Neuron (in vitro differentiated cells): Measurements from ENCODE around the gene ERG.

Experiments used
- H2AFZ ChIP-seq: one replicate; pipeline ENCODE4 v1.6.1; 2013; ENCODE audit warnings: low read depth, mild to moderate bottlenecking, inconsistent platforms, low read length, moderate library complexity
- H3K27me3 ChIP-seq: one replicate; pipeline ENCODE4 v1.6.1; 2013; ENCODE audit warnings: low read length; ENCODE audit not compliant: insufficient read depth
- H3K36me3 ChIP-seq: one replicate; pipeline ENCODE4 v1.6.1; 2013; ENCODE audit warnings: low read length; ENCODE audit not compliant: insufficient read depth
- H3K4me1 ChIP-seq: one replicate; pipeline ENCODE4 v1.6.1; 2013; ENCODE audit warnings: low read length; ENCODE audit not compliant: insufficient read depth
- H3K4me3 ChIP-seq: 2 replicates; pipeline ENCODE4 v1.5.1; 2013; ENCODE audit warnings: mild to moderate bottlenecking, low read length, moderate library complexity
- H3K9me3 ChIP-seq: one replicate; pipeline ENCODE4 v1.6.1; 2013; ENCODE audit warnings: low read length

The ERG gene

DNA sequence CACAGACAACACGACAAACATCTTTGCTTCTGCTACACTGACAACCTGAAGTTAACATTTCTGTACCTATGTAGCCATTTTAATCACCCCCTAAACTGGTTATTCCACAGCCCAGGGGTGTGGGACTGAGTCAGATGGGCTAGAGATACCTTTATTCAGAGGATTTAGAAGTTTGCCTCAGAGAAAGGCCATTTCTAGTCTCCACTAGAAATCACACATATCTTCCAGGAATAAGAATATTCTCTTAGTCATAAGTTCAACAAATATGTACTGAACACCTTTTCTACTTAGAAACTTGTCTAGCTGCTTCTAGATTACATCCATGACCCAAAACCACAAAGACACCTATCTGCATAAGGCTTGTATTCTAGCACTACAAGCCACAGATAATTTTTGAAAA lies 38.8 kb downstream of the ERG start:
- Histone ChIP-seq H3K4me1 (peaks cover 13% of the 10 kb centered on the region), H2AFZ (no peak overlapping the region), H3K36me3 (no peaks in the 10 kb centered on the region), H3K9me3 (no peaks in the 10 kb centered on the region), H3K27me3 (no peaks in the 10 kb centered on the region), H3K4me3 (no peak overlapping the region)

DNA sequence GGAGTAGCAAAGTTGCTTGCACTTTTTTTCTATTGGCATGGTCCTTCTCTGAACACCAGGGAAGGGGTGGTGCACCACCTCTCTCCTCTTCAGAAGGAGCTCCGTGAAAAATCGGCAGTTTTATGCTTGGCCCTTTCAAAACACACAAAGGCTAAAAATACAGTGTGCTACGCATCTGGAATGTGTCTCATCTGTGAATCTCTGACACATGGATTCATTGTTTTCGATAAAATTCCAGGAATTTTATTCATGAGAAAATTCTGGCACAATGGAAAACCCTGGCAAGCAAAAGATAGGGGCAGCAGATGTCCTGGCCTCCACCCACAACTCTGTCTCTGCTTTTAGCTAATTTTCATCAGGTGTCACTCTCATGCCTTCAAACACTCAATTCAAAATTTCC lies 42.9 kb downstream of the ERG start:
- no peaks in the 10 kb centered on the region for H3K27me3 ChIP-seq
- H3K36me3 ChIP-seq, result no peaks in the 10 kb centered on the region
- no peaks in the 10 kb centered on the region for H3K9me3 ChIP-seq
- peaks cover 10% of the 10 kb centered on the region for H3K4me1 ChIP-seq
- H2AFZ ChIP-seq, result no peak overlapping the region
- H3K4me3 ChIP-seq, result no peak overlapping the region

DNA sequence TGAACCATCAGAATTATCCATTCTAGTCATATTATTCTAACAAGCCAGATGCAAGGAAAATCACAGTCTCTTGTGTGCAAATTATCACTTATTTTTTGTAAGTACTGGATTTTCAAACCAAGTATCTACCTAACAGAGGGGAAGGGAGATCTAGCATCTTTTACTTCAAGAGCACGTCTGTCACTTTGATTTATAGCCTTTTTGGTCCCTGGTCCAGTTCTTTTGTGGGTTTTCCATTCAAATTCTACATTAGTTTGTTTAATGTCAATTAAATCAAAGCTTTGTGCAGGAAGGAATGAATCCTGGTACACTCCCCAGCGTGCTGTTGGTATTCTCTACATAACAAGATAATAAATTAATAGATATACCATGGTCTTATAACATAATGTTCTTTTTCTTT lies 43.6 kb downstream of the ERG start:
- H3K4me1 ChIP-seq, result peaks cover 4% of the 10 kb centered on the region
- H3K4me3 ChIP-seq, result no peak overlapping the region
- no peak overlapping the region for H2AFZ ChIP-seq
- H3K9me3 ChIP-seq, result no peaks in the 10 kb centered on the region
- H3K27me3 ChIP-seq, result no peaks in the 10 kb centered on the region
- H3K36me3 ChIP-seq, result no peaks in the 10 kb centered on the region

DNA sequence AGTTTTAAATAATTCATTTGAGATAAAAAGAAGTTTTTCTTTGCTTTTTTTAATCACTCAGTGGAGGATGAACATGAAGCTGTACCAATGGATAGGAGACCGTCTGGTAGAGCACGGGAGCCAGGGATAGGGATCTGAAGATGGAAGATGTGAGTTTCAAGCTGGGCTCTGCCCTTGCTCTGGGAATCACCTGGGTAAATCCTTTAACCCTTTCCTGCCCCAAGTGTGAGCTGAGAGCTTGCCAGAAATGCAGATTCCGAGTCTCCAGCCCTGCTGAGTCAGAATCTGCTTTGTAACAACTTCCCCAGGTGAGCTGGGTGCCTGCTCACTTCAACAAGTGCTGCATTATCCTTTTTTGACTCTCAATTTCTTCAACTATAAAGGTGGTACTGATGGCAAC lies 44.1 kb downstream of the ERG start:
- Histone ChIP-seq H2AFZ (no peak overlapping the region), H3K9me3 (no peaks in the 10 kb centered on the region), H3K36me3 (no peaks in the 10 kb centered on the region), H3K4me3 (no peak overlapping the region), H3K4me1 (peaks cover 4% of the 10 kb centered on the region), H3K27me3 (no peaks in the 10 kb centered on the region)

DNA sequence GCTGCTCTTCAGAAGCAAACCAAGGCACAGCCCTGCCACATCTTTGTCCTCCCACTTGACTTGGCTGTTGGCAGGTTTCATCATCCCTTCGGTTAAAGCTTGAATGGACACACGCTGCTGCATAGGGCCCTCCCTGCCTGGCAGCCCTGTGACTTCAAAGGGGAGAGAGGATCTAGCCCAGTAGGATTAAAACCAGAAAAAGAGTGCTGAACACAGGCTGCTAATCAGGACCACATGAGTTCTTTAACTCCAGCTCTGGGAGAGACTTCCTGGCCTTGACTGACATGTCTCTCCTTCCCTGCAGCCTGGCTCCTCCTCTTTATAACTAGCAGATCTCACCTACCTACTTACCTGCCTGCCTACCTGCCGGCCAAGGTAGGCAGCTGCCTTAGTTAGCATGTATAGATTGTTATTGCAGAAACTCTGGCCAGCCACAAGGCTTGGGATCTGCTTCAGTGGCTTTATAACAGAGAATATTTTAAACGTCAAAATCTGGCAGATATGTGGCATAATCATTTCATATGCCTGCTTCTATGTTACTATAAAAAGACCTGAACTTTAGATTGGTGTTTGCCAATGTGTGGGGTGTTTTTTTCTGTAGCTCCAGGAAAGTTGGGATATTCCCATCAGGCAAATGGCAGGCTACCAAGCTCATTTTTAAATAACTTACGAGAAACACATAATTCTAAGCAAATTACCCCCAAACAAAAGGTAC lies 49.4 kb downstream of the ERG start:
- H3K9me3 ChIP-seq, result no peaks in the 10 kb centered on the region

DNA sequence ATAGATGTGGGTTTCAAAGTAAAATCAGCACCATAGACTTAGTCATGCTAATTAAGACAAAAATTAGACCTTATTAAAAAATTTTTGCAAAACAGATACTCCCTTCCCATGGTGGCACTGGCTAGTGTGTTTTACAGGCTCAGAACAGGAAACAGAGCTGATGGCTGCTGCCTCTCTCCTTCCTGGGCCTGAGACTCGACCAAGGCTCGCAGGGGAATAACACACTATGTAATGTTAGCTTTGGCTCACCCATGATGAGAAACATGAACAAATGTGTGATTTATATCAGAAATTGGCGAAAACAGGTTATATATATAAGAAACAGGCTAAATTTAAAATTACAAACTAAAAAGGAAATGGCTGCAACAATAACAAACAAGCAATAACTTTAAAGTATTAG lies 50.7 kb downstream of the ERG start:
- no peaks in the 10 kb centered on the region for H3K9me3 ChIP-seq
- no peaks in the 10 kb centered on the region for H3K27me3 ChIP-seq
- H3K4me3 ChIP-seq, result no peak overlapping the region
- peaks cover 8% of the 10 kb centered on the region for H3K4me1 ChIP-seq
- no peaks in the 10 kb centered on the region for H3K36me3 ChIP-seq
- H2AFZ ChIP-seq, result no peak overlapping the region

More for the DNA sequence above, 49.4 kb downstream of the ERG start:
- H3K27me3 ChIP-seq, result no peaks in the 10 kb centered on the region
- peaks cover 8% of the 10 kb centered on the region for H3K4me1 ChIP-seq
- H2AFZ ChIP-seq, result no peak overlapping the region
- H3K4me3 ChIP-seq, result no peak overlapping the region
- no peaks in the 10 kb centered on the region for H3K36me3 ChIP-seq

DNA sequence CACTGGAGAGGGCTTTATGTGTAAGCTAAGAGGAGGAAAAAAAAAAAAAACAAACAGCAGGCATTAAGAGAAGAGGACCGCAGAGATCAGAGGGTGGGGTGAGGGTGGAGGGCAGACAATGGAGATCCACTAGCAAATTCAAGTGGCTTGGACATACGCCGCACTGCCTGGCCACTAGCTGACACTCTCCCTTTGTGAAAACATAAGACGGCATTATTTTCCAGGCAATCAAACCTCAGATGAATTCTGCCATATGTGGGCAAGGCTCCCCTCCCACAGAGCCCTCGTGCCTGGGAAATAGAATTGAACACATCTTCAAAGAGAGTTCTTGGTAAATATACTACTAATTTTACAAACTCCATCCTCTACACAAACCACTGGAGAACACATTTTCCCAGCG lies 53.6 kb downstream of the ERG start:
- H3K27me3 ChIP-seq, result no peaks in the 10 kb centered on the region
- no peaks in the 10 kb centered on the region for H3K9me3 ChIP-seq
- H3K36me3 ChIP-seq, result no peaks in the 10 kb centered on the region
- peaks cover 8% of the 10 kb centered on the region for H3K4me1 ChIP-seq
- H2AFZ ChIP-seq, result no peak overlapping the region
- H3K4me3 ChIP-seq, result no peak overlapping the region

DNA sequence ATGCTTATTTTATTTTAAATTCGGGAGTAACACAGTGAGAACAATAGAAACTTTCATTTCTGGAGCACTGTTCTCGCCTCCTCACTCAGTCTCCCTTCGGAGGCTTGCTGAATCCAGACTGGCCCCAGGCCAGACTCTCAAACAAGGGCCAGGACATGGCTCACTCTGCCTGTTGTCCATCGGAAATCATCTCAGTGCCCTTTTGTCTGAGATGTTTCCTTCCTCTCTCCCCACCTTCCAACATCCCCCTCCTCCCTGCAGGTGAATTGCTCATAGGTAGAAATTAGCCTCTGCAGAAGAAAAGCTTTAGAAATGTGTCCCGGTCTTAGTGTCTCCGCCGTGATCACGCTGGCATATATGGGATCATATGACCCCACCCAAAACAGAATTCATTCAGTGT lies 55.2 kb downstream of the ERG start:
- Histone ChIP-seq H3K4me1 (peaks cover 4% of the 10 kb centered on the region), H3K27me3 (no peaks in the 10 kb centered on the region), H3K9me3 (no peaks in the 10 kb centered on the region), H3K36me3 (no peaks in the 10 kb centered on the region), H2AFZ (no peak overlapping the region), H3K4me3 (no peak overlapping the region)

DNA sequence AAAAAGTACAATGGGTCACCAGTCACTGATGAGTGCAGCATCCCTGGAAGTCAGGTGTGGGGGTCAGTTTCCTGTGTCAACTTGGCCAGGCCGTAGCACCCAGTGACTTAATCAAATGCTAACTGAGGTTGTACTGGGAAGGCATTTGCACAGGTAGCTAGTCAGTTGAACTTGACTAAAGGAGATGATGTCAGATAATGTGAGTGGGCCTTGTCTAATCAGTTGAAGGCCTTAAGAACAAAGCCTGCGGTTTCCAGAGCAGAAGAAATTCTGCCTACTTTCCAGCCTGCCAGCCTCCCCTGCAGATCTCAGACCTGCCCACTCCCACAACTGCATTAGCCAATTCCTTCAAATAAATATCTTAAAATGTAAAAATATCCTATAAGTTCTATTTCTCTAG lies 57.1 kb downstream of the ERG start:
- no peak overlapping the region for H2AFZ ChIP-seq

DNA sequence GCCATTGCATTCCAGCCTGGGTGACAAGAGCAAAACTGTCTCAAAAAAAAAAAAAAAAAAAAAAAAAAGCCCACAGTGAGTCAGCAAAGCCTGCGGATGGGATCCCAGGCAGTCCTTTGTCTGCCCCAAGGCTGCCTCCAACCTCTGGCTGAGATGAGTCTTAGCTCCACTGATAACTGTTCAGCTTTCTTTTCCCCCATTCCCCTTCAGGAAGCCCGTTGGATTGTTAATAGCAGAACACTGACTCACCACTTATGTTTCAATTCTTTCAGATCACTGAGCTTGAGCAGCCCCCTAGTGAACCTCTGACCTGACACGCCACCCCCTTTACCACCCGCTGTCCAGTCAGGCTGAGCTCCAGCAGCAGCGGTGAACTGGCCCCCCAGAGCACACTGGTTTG lies 57.5 kb downstream of the ERG start:
- Histone ChIP-seq H3K4me1 (peaks cover 4% of the 10 kb centered on the region), H3K36me3 (no peaks in the 10 kb centered on the region), H2AFZ (no peak overlapping the region), H3K27me3 (no peaks in the 10 kb centered on the region), H3K9me3 (no peaks in the 10 kb centered on the region), H3K4me3 (no peak overlapping the region)

More for the DNA sequence above, 57.1 kb downstream of the ERG start:
- peaks cover 4% of the 10 kb centered on the region for H3K4me1 ChIP-seq
- H3K4me3 ChIP-seq, result no peak overlapping the region
- H3K36me3 ChIP-seq, result no peaks in the 10 kb centered on the region
- H3K27me3 ChIP-seq, result no peaks in the 10 kb centered on the region
- H3K9me3 ChIP-seq, result no peaks in the 10 kb centered on the region

DNA sequence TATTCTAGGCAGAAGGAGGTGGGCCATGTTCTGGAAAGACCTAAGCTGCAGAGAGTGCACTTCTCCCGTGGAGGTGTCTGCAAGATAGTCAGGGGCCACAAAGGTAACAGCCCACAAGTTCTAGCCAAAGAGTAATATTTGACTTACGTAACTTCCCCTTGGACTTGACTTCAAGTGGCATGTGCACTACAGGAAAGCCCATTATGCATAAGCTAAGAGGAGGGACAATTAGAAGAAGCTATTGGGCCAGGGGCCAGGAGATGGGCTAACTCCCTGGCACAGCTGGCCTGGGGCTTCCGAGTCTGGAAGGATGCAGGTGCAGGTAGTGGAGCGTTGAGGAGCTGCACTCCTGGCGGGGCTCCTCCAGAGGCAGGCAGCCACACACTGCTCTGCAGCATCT lies 58.3 kb downstream of the ERG start:
- peaks cover 4% of the 10 kb centered on the region for H3K4me1 ChIP-seq
- no peaks in the 10 kb centered on the region for H3K27me3 ChIP-seq
- H3K36me3 ChIP-seq, result no peaks in the 10 kb centered on the region
- H2AFZ ChIP-seq, result no peak overlapping the region
- H3K4me3 ChIP-seq, result no peak overlapping the region
- no peaks in the 10 kb centered on the region for H3K9me3 ChIP-seq

DNA sequence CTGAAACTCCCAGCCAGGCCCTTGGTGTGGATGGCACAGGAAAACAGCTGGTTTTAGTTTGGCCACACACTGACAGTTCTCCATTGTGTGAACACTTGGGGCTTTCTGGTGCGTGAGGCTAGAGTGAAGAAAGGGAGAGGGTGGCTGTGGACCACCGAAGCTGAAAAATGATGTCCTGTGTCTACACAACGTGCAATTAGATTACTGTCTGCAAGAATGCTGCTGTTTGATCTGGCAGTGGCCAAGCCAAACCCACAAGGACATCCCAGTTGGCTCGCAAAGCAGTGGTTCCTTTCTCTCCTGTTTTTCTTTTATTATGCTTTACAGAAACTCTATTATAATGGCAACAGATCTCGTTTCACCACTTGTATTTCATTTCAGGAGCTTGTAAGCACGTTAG lies 58.9 kb downstream of the ERG start:
- H3K4me3 ChIP-seq, result no peak overlapping the region
- no peaks in the 10 kb centered on the region for H3K36me3 ChIP-seq
- H3K27me3 ChIP-seq, result no peaks in the 10 kb centered on the region
- no peak overlapping the region for H2AFZ ChIP-seq
- H3K4me1 ChIP-seq, result no peaks in the 10 kb centered on the region
- H3K9me3 ChIP-seq, result no peaks in the 10 kb centered on the region

DNA sequence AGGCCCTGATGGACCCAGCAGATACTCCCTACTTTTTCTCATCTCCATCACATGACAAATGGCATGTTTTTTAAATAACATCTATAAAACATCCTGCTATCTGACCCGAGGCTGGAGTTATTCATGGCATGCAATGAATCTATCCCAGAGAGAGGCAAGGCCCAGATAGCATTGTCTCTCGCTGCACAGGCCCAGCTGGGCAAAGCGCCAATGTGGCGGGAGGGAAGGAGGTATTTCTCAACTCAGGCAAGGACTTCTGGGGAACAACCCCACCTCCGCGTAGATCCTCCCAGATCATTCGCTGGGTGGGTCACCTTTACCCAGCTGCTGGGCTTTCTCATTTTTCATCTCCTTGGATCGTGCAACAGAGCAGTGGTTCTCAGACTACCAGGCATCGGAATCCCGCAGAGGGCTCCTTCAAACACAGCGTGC lies 59.8 kb downstream of the ERG start:
- Histone ChIP-seq H3K4me3 (no peak overlapping the region), H3K27me3 (no peaks in the 10 kb centered on the region), H3K36me3 (no peaks in the 10 kb centered on the region), H3K9me3 (no peaks in the 10 kb centered on the region), H2AFZ (no peak overlapping the region), H3K4me1 (no peaks in the 10 kb centered on the region)

DNA sequence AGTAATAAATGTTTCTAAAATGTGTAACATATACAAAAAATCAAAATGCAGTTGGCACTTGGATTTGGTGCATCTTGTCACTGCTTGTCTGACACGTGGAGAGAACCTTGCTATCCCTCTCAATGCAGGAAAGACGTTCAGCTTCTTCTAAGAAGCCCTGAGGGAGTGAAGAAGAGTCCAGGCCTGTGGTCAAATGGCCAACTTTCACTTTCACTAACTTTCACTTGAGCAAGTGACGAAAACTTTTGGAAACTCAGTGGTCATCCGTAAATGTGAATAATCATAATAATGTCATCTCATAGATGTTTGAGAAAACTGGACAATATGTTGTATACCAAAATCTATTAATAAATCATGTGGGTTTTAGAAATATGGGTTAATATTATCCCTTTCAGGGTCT lies 61.9 kb downstream of the ERG start:
- H3K4me1 ChIP-seq, result no peaks in the 10 kb centered on the region
- no peaks in the 10 kb centered on the region for H3K9me3 ChIP-seq
- H3K4me3 ChIP-seq, result no peak overlapping the region
- no peak overlapping the region for H2AFZ ChIP-seq
- H3K27me3 ChIP-seq, result no peaks in the 10 kb centered on the region
- H3K36me3 ChIP-seq, result no peaks in the 10 kb centered on the region
